Colonic mucosa (tissue), 4 donors: Measurements from ENCODE around the gene DOK5. TPM values are rescaled to one million over a fixed set of nuclear protein-coding genes. Genes with fewer than 3 reads are reported as not detected.
A peak's percentile ranks its signal among the peaks of the same experiment; 100 is the strongest.
"Not testable (repeated sequence)": the region's sequence is repeated elsewhere in the genome, so short reads cannot be mapped to it uniquely, and the experiment has no call there.

Experiments used
- DNase-seq: peaks from one replicate; pipeline ENCODE4 v3.0.0-alpha.2; 2020
- H3K27ac ChIP-seq: fragments of 200-600 bp; one replicate; pipeline ENCODE4 v1.8.0; 2021
- H3K27me3 ChIP-seq: fragments of 200-600 bp; one replicate; pipeline ENCODE4 v1.8.0; 2021
- H3K36me3 ChIP-seq: fragments of 200-600 bp; one replicate; pipeline ENCODE4 v1.8.0; 2021
- H3K4me1 ChIP-seq: fragments of 200-600 bp; one replicate; pipeline ENCODE4 v1.8.0; 2021; ENCODE audit warnings: mild to moderate bottlenecking
- H3K4me3 ChIP-seq: fragments of 200-600 bp; one replicate; pipeline ENCODE4 v1.8.0; 2021
- H3K9ac ChIP-seq, 2 donors: one replicate each; pipeline ENCODE4 v1.7.0; 2013; ENCODE audit warnings: control low read depth in 2 of 2, low read depth in 2 of 2, low read length in 2 of 2
- H3K9me3 ChIP-seq: fragments of 200-600 bp; one replicate; pipeline ENCODE4 v1.8.0; 2021
- CTCF ChIP-seq: fragments of 200-600 bp; IDR thresholded peaks from one replicate; pipeline ENCODE4 v1.8.0; 2022; ENCODE audit warnings: antibody characterized with exemption, mild to moderate bottlenecking
- intact Hi-C: fragments of 100-400 bp; cut with DNase I; formaldehyde crosslinking; loops from one replicate; pipeline ENCODE4 v1.14.1; 2022
- total RNA-seq, 2 donors: library from RNA; stranded (reverse); fragmentation: NEBNext Ultra II Directional in 1 of 2; extraction: Animal tissue kit (Norgen Biotek cat#: 25700) in 1 of 2; gene quantifications; one replicate each; pipeline ENCODE4 v1.2.1, GENCODE V29; 2021
- donor health status: healthy.
- donor health status: DM: no; HTN: no; CAD: no.
- donor health status: DM: no; HTN: no; CAD: no.

DOK5 gene
- total RNA-seq, 2 donors from 2014 or later: 0.80 TPM; not detected in 1

GRCh38 chr20:54476169-54477009 lies 996 bp downstream of the DOK5 start:
- intact Hi-C loops: no loop called here
- Histone ChIP-seq H3K9ac (no peak overlapping the region), H3K4me1 (no peaks in the 10 kb centered on the region), H3K36me3 (no peaks in the 10 kb centered on the region), H3K4me3 (peak overlapping the region; percentile 28), H3K27ac (no peak overlapping the region), H3K9me3 (no peaks in the 10 kb centered on the region), H3K27me3 (peaks cover 17% of the 10 kb centered on the region)
- no peak for DNase-seq
- TF ChIP-seq CTCF: no peak

- Histone ChIP-seq H3K4me1 (no peaks in the 10 kb centered on the region), H3K36me3 (no peaks in the 10 kb centered on the region), H3K27me3 (peaks cover 17% of the 10 kb centered on the region), H3K9me3 (no peaks in the 10 kb centered on the region), H3K27ac (no peak overlapping the region), H3K9ac (no peak overlapping the region), H3K4me3 (no peak overlapping the region)
- no peak for TF ChIP-seq CTCF
- no peak for DNase-seq
- intact Hi-C loops: no loop called here
Measured at GRCh38 chr20:54477191-54477955, 2.0 kb downstream of the DOK5 start.

GRCh38 chr20:54479138-54479906 lies 3.9 kb downstream of the DOK5 start:
- TF ChIP-seq CTCF: no peak

GRCh38 chr20:54479937-54480336 lies 4.5 kb downstream of the DOK5 start:
- DNase-seq, H3K9me3 ChIP-seq, H3K4me3 ChIP-seq, H3K9ac ChIP-seq, intact Hi-C loops, H3K36me3 ChIP-seq, H3K4me1 ChIP-seq, H3K27ac ChIP-seq: not testable (repeated sequence)
- peaks cover 17% of the 10 kb centered on the region for H3K27me3 ChIP-seq

More at GRCh38 chr20:54479138-54479906, 3.9 kb downstream of the DOK5 start:
- H3K9me3 ChIP-seq: no peaks in the 10 kb centered on the region
- no peak overlapping the region for H3K27ac ChIP-seq
- H3K36me3 ChIP-seq: no peaks in the 10 kb centered on the region
- H3K4me1 ChIP-seq: no peaks in the 10 kb centered on the region
- intact Hi-C loops: no loop called here
- no peak overlapping the region for H3K4me3 ChIP-seq
- peaks cover 17% of the 10 kb centered on the region for H3K27me3 ChIP-seq
- H3K9ac ChIP-seq: no peak overlapping the region
- no peak for DNase-seq

- Histone ChIP-seq H3K9ac (no peak overlapping the region), H3K36me3 (no peaks in the 10 kb centered on the region), H3K9me3 (no peaks in the 10 kb centered on the region), H3K27me3 (peaks cover 3% of the 10 kb centered on the region), H3K4me1 (no peaks in the 10 kb centered on the region), H3K4me3 (no peak overlapping the region), H3K27ac (no peak overlapping the region)
- intact Hi-C loops: no loop called here
- no peak for TF ChIP-seq CTCF
- no peak for DNase-seq
Measured at GRCh38 chr20:54481442-54481841, 6.0 kb downstream of the DOK5 start.
